IMR-90 (cell line): ENCODE measurements around the gene IGSF9B. TPM values are rescaled to one million over a fixed set of nuclear protein-coding genes. Genes with fewer than 3 reads are reported as not detected.

ENCODE experiments used
- ATAC-seq: fragments of 200-7000 bp; cut with Tn5 transposase; 2 replicates; pipeline ENCODE4 v1.9.1; 2020; ENCODE audit warnings: low read depth, mild to moderate bottlenecking, moderate library complexity
- BruUV-seq: library from RNA; stranded (reverse); fragments of 400-500 nt; replicated peaks from 2 replicates; lab custom pipeline; 2021; lab: Mats Ljungman, UMichigan
- CTCF ChIA-PET: fragments of 300-600 bp; formaldehyde crosslinking; extraction: SDS; loops from one replicate; lab custom pipeline; 2021; ENCODE audit warnings: antibody characterized with exemption; lab: Yijun Ruan, JAX
- POLR2A ChIA-PET: fragments of 300-600 bp; sonication (Branson Sonifier 250); formaldehyde crosslinking; loops from one replicate; lab custom pipeline; 2022; ENCODE audit warnings: antibody characterized with exemption; ENCODE audit not compliant: unreplicated experiment; lab: Charles Lee
- DNase-seq: peaks from one replicate; pipeline ENCODE4 v3.0.0; 2013
- H2AFZ ChIP-seq: replicated peaks from 2 replicates; pipeline ENCODE3; 2013; ENCODE audit warnings: low read length, mild to moderate bottlenecking; ENCODE audit not compliant: poor library complexity
- H2AK5ac ChIP-seq: 2 replicates; pipeline ENCODE4 v1.6.1; 2013; ENCODE audit warnings: low read depth, low read length, inconsistent platforms
- H2AK9ac ChIP-seq: replicated peaks from 2 replicates; pipeline ENCODE3; 2013; ENCODE audit warnings: mild to moderate bottlenecking, low read depth, low read length, moderate library complexity; ENCODE audit not compliant: poor library complexity
- H2BK120ac ChIP-seq: 2 replicates; pipeline ENCODE4 v1.6.1; 2013; ENCODE audit warnings: low read depth, low read length, inconsistent platforms
- H2BK15ac ChIP-seq: 3 replicates; pipeline ENCODE4 v1.6.1; 2013; ENCODE audit warnings: low read depth, low read length, inconsistent platforms
- H2BK20ac ChIP-seq: 2 replicates; pipeline ENCODE4 v1.6.1; 2013; ENCODE audit warnings: low read depth, mild to moderate bottlenecking, inconsistent platforms, low read length, moderate library complexity
- H2BK5ac ChIP-seq: 2 replicates; pipeline ENCODE4 v1.6.1; 2013; ENCODE audit warnings: mild to moderate bottlenecking, low read depth, low read length, inconsistent platforms; ENCODE audit not compliant: poor library complexity, severe bottlenecking
- H3K14ac ChIP-seq: replicated peaks from 2 replicates; pipeline ENCODE4 v1.6.1; 2013; ENCODE audit warnings: low read depth, low read length, inconsistent platforms
- H3K18ac ChIP-seq: 2 replicates; pipeline ENCODE4 v1.6.1; 2013; ENCODE audit warnings: low read depth, low read length, control low read depth
- H3K23ac ChIP-seq: 2 replicates; pipeline ENCODE4 v1.6.1; 2013; ENCODE audit warnings: low read depth, low read length, inconsistent platforms
- H3K27ac ChIP-seq: 2 replicates; pipeline ENCODE4 v1.5.1; 2013; ENCODE audit warnings: mild to moderate bottlenecking, control low read depth, low read length; ENCODE audit not compliant: insufficient read depth
- H3K27me3 ChIP-seq: 2 replicates; pipeline ENCODE4 v1.6.1; 2013; ENCODE audit warnings: low read length; ENCODE audit not compliant: control insufficient read depth, insufficient read depth
- H3K36me3 ChIP-seq: 2 replicates; pipeline ENCODE4 v1.6.1; 2013; ENCODE audit warnings: low read length, mixed read lengths; ENCODE audit not compliant: control insufficient read depth, insufficient read depth
- H3K4ac ChIP-seq: 2 replicates; pipeline ENCODE4 v1.6.1; 2013; ENCODE audit warnings: low read depth, low read length, inconsistent platforms
- H3K4me1 ChIP-seq: 2 replicates; pipeline ENCODE4 v1.6.1; 2013; ENCODE audit warnings: low read length, mixed read lengths; ENCODE audit not compliant: control insufficient read depth, insufficient read depth
- H3K4me2 ChIP-seq: 2 replicates; pipeline ENCODE4 v1.6.1; 2013; ENCODE audit warnings: low read depth, mild to moderate bottlenecking, control low read depth, low read length, moderate library complexity
- H3K4me3 ChIP-seq: 2 replicates; pipeline ENCODE4 v1.5.1; 2013; ENCODE audit warnings: low read depth, mild to moderate bottlenecking, control low read depth, low read length, moderate library complexity; ENCODE audit not compliant: insufficient read depth
- H3K56ac ChIP-seq: 2 replicates; pipeline ENCODE4 v1.6.1; 2013; ENCODE audit warnings: low read length, inconsistent platforms; ENCODE audit not compliant: insufficient read depth; ENCODE audit errors: extremely low read depth
- H3K79me1 ChIP-seq, 2 experiments: 2 replicates each; pipeline ENCODE4 v1.6.1; 2013; ENCODE audit warnings: low read length in 2 of 2, inconsistent platforms in 1 of 2, low read depth in 1 of 2
- H3K9ac ChIP-seq: 2 replicates; pipeline ENCODE4 v1.6.1; 2013; ENCODE audit warnings: low read depth, low read length, control low read depth
- H3K9me1 ChIP-seq: 2 replicates; pipeline ENCODE4 v1.6.1; 2013; ENCODE audit warnings: low read length, inconsistent platforms; ENCODE audit not compliant: insufficient read depth
- H3K9me3 ChIP-seq: 2 replicates; pipeline ENCODE4 v1.6.1; 2013; ENCODE audit warnings: low read length; ENCODE audit not compliant: control insufficient read depth, insufficient read depth
- H4K20me1 ChIP-seq: 2 replicates; pipeline ENCODE4 v1.6.1; 2013; ENCODE audit warnings: low read length, inconsistent platforms; ENCODE audit not compliant: insufficient read depth
- H4K5ac ChIP-seq: 2 replicates; pipeline ENCODE4 v1.6.1; 2013; ENCODE audit warnings: mild to moderate bottlenecking, low read depth, low read length, control low read depth
- H4K8ac ChIP-seq, 2 experiments: 2 replicates each; pipeline ENCODE4 v1.6.1; 2013; ENCODE audit warnings: low read depth in 2 of 2, low read length in 2 of 2, control low read depth in 1 of 2, inconsistent platforms in 1 of 2
- H4K91ac ChIP-seq: 2 replicates; pipeline ENCODE4 v1.6.1; 2013; ENCODE audit warnings: low read depth, low read length, inconsistent platforms; ENCODE audit not compliant: insufficient read depth
- BHLHE40 ChIP-seq: fragments of 150-350 bp; IDR thresholded peaks from 2 replicates; pipeline ENCODE4 v1.6.1; 2016; ENCODE audit warnings: mild to moderate bottlenecking, low read depth, low read length
- CEBPB ChIP-seq: IDR thresholded peaks from 2 replicates; pipeline ENCODE4 v1.6.1; 2012; ENCODE audit warnings: low read depth, low read length, improper control_type of control experiment
- CHD1 ChIP-seq: IDR thresholded peaks from 2 replicates; pipeline ENCODE4 v1.6.1; 2012; ENCODE audit warnings: low read depth, low read length, improper control_type of control experiment
- CTCF ChIP-seq: conservative IDR thresholded peaks from 2 replicates; pipeline ENCODE4 v1.5.1; 2012; ENCODE audit warnings: mild to moderate bottlenecking, low read depth, low read length, improper control_type of control experiment
- ELK1 ChIP-seq: fragments of 150-350 bp; IDR thresholded peaks from 2 replicates; pipeline ENCODE4 v1.6.1; 2016; ENCODE audit warnings: low read depth, mild to moderate bottlenecking, low read length, moderate library complexity, borderline replicate concordance
- FOS ChIP-seq: fragments of 150-350 bp; IDR thresholded peaks from 2 replicates; pipeline ENCODE4 v1.6.1; 2016; ENCODE audit warnings: low read depth, low read length
- MAFK ChIP-seq: IDR thresholded peaks from 2 replicates; pipeline ENCODE4 v1.6.1; 2012; ENCODE audit warnings: low read depth, low read length, improper control_type of control experiment
- MXI1 ChIP-seq: IDR thresholded peaks from 2 replicates; pipeline ENCODE4 v1.6.1; 2012; ENCODE audit warnings: low read depth, mild to moderate bottlenecking, low read length, moderate library complexity, borderline replicate concordance
- NFE2L2 ChIP-seq: fragments of 150-350 bp; IDR thresholded peaks from 2 replicates; pipeline ENCODE4 v1.6.1; 2016; ENCODE audit warnings: low read depth, mild to moderate bottlenecking, low read length
- POLR2A ChIP-seq: IDR thresholded peaks from 2 replicates; pipeline ENCODE4 v1.6.1; 2012; ENCODE audit warnings: mild to moderate bottlenecking, low read depth, low read length
- RCOR1 ChIP-seq: IDR thresholded peaks from 2 replicates; pipeline ENCODE4 v1.6.1; 2012; ENCODE audit warnings: mild to moderate bottlenecking, low read length, improper control_type of control experiment; ENCODE audit not compliant: insufficient replicate concordance
- RFX5 ChIP-seq: IDR thresholded peaks from 2 replicates; pipeline ENCODE4 v1.8.0; 2012; ENCODE audit warnings: low read depth, mild to moderate bottlenecking, low read length, moderate library complexity
- SMC3 ChIP-seq: fragments of 150-350 bp; IDR thresholded peaks from 2 replicates; pipeline ENCODE4 v1.6.1; 2016; ENCODE audit warnings: low read depth, mild to moderate bottlenecking, antibody characterized with exemption, low read length, moderate library complexity
- WGBS, 2 experiments: methylation state at CpG; one replicate each; pipeline versions ENCODE4 v1.1.5 to v1.1.7; 2013; ENCODE audit warnings: missing lambda C conversion rate in 2 of 2; ENCODE audit not compliant: insufficient read length in 1 of 2; ENCODE audit errors: extremely low coverage in 2 of 2; 5-methylcytosine and 5-hydroxymethylcytosine counted together
- dilution Hi-C: fragments of 300-500 bp; cut with HindIII; formaldehyde crosslinking; loops from one replicate; pipeline ENCODE4 v1.14.3; 2018; ENCODE audit warnings: low sequenced_read_pairs; ENCODE audit not compliant: unreplicated experiment
- in situ Hi-C: fragments of 300-500 bp; cut with MboI; formaldehyde crosslinking; loops from 3 replicates; pipeline ENCODE4 v1.14.3; 2019; ENCODE audit warnings: low sequenced_read_pairs, inconsistent platforms, mixed read lengths
- intact Hi-C: fragments of 100-400 bp; cut with micrococcal nuclease; formaldehyde crosslinking; loops from 2 replicates; pipeline ENCODE4 v1.10.0; 2022
- polyA plus RNA-seq, 3 experiments: library from polyadenylated mRNA; depleted of rRNA; stranded (reverse); fragments of >200 nt; gene quantifications; 2 replicates each; pipeline ENCODE4 v1.2.3, GENCODE V29; 2012; ENCODE audit warnings: low replicate concordance in 1 of 3
- total RNA-seq: library from RNA; depleted of rRNA; stranded (reverse); fragments of >200 nt; gene quantifications from 2 replicates; pipeline ENCODE4 v1.2.3, GENCODE V29; 2012

IGSF9B gene
- total and polyA plus RNA-seq, 2 of the 4 experiments (the other 2 are of a cell fraction): under 0.01 to 0.10 TPM

- BruUV-seq: no TSS peak
Measured at GRCh38 chr11:133903056-133903455, 53.7 kb downstream of the IGSF9B start.

More at GRCh38 chr11:133903056-133903455, 53.7 kb downstream of the IGSF9B start:
- dilution Hi-C loops (no loop called here), intact Hi-C loops (no loop called here), in situ Hi-C loops (no loop called here)
- Histone ChIP-seq H3K79me1 (no peaks in the 10 kb centered on the region), H3K9me3 (peaks cover 40% of the 10 kb centered on the region; the same call in 1 of the 2 replicates), H3K36me3 (no peaks in the 10 kb centered on the region), H3K4me1 (no peaks in the 10 kb centered on the region), H2AK5ac (no peak overlapping the region), H2BK120ac (no peak overlapping the region), H3K9me1 (no peaks in the 10 kb centered on the region), H2BK15ac (no peak overlapping the region), H3K4me2 (no peak overlapping the region), H2BK5ac (no peak overlapping the region), H3K27ac (no peak overlapping the region), H4K91ac (no peak overlapping the region), H3K4ac (no peak overlapping the region), H2AFZ (no peak overlapping the region), H4K8ac (no peak overlapping the region), H4K5ac (no peak overlapping the region), H2BK20ac (no peak overlapping the region), H3K9ac (no peak overlapping the region), H3K56ac (no peak overlapping the region), H3K4me3 (no peak overlapping the region), H3K23ac (no peak overlapping the region), H3K18ac (no peak overlapping the region), H2AK9ac (no peak overlapping the region), H3K27me3 (no peaks in the 10 kb centered on the region), H4K20me1 (no peaks in the 10 kb centered on the region), H3K14ac (no peak overlapping the region)
- CTCF ChIA-PET: no interaction called here
- 80% methylated on average over 2 of the region's 13 CpGs; no CpG with 5 or more reads in 1 of the 2 experiments for WGBS, 2 experiments
- POLR2A ChIA-PET: no interaction called here
- ATAC-seq (no peak), DNase-seq (no peak)
- TF ChIP-seq RFX5: no peak
- TF ChIP-seq CHD1: no peak
- TF ChIP-seq CTCF: no peak
- TF ChIP-seq ELK1: no peak
- TF ChIP-seq NFE2L2: no peak
- TF ChIP-seq CEBPB: no peak
- TF ChIP-seq RCOR1: no peak
- no peak for TF ChIP-seq SMC3
- TF ChIP-seq POLR2A: no peak
- TF ChIP-seq MXI1: no peak
- TF ChIP-seq MAFK: no peak
- no peak for TF ChIP-seq FOS
- no peak for TF ChIP-seq BHLHE40
